22Rv1 (cell line): ENCODE results near the gene TYK2.

Experiments
- CTCF ChIP-seq: fragments of 450-650 bp; IDR thresholded peaks from 2 replicates; pipeline ENCODE4 v1.5.1; 2017; ENCODE audit warnings: mild to moderate bottlenecking
- ZFX ChIP-seq: fragments of 450-650 bp; IDR thresholded peaks from 2 replicates; pipeline ENCODE4 v1.6.1; 2017; ENCODE audit warnings: antibody characterized with exemption, borderline replicate concordance

- TF ChIP-seq CTCF (no peak), ZFX (no peak)
Observed at GRCh38 chr19:10339380-10339960, 40.9 kb downstream of the TYK2 start, which contains the start of gene ICAM3.
